K562 (cell line): Measurements from ENCODE around the gene HES4. TPM values are rescaled to one million over a fixed set of nuclear protein-coding genes. Genes with fewer than 3 reads are reported as not detected.

Experiments used
- CTCFL ChIP-seq: IDR thresholded peaks from 2 replicates; pipeline ENCODE4 v1.6.1; 2011; ENCODE audit warnings: borderline replicate concordance, low read depth, mild to moderate bottlenecking, moderate library complexity, low read length; ENCODE audit not compliant: insufficient read depth, poor library complexity, severe bottlenecking
- KHSRP ChIP-seq: fragments of 450-650 bp; IDR thresholded peaks from 2 replicates; pipeline ENCODE4 v1.6.1; 2017
- MAX ChIP-seq: sonication (generic); formaldehyde crosslinking; IDR thresholded peaks from 2 replicates; pipeline ENCODE4 v1.9.0; 2022; ENCODE audit warnings: mild to moderate bottlenecking, missing genetic modification reagents
- POLR2AphosphoS2 ChIP-seq: IDR thresholded peaks from 2 replicates; pipeline ENCODE4 v1.6.1; 2012; ENCODE audit warnings: low read length, improper control_type of control experiment
- REST ChIP-seq, 2 experiments: fragments of 450-650 bp; formaldehyde crosslinking in 1 of 2; IDR thresholded peaks; 2 replicates each; pipeline versions ENCODE4 v1.4.0 to v1.6.1; 2014 to 2020; ENCODE audit warnings: mild to moderate bottlenecking in 2 of 2, borderline replicate concordance in 1 of 2, low read depth in 1 of 2
- polyA plus RNA-seq, 8 experiments: library from polyadenylated mRNA; depleted of rRNA in 4 of 8; stranded (reverse) in 5 of 8; unstranded in 3 of 8; fragments of >200 nt; fragmentation: Nextera tagmentation in 2 of 8; fragmentation: Illumina TruSeq in 1 of 8; extraction: Ambion mirVana in 2 of 8; extraction: Trizol in 1 of 8; gene quantifications; 2 replicates each; pipeline versions ENCODE4 v1.2.1 to v1.2.3, GENCODE V29; 2011 to 2014; ENCODE audit warnings: inconsistent platforms in 1 of 8, missing spikeins in 1 of 8
- total RNA-seq, 7 experiments: library from RNA; depleted of rRNA in 6 of 7; stranded (reverse); fragments of >200 nt in 6 of 7; fragmentation: Illumina TruSeq in 2 of 7; extraction: Trizol in 2 of 7; gene quantifications; 2 replicates each; pipeline versions ENCODE4 v1.2.1 to v1.2.3, GENCODE V29; 2011 to 2021; ENCODE audit warnings: low replicate concordance in 1 of 7

Gene HES4
- total and polyA plus RNA-seq, 9 of the 15 experiments (the other 6 are each of a cell fraction or from before 2014, with no cell fraction given), result 0.21 to 43.7 (median 5.3) TPM; not detected in 2

GRCh38 chr1:982765-983436 lies 17.0 kb downstream of the HES4 start (continued):
- TF ChIP-seq REST (IDR thresholded peaks at IDR 0.05; ENCODE audit: borderline replicate concordance) (no peak), REST (CRISPR knock-in tag; IDR thresholded peaks at IDR 0.05; ENCODE audit: low read depth) (no peak), CTCFL (no peak), MAX (0 out of 2 replicates have a peak, but pooled peaks have one; percentile 14), POLR2AphosphoS2 (no peak), KHSRP (no peak)
